ENCODE results near the gene DDX27. TPM values are rescaled to one million over a fixed set of nuclear protein-coding genes. Genes with fewer than 3 reads are reported as not detected.
A peak's percentile ranks its signal among the peaks of the same experiment; 100 is the strongest.
"Not testable (repeated sequence)": the region's sequence is repeated elsewhere in the genome, so short reads cannot be mapped to it uniquely, and the experiment has no call there.

Gene DDX27
- total and polyA plus RNA-seq, 3 donors from 2014 or later, result 53.3 to 58.3 (median 54.1) TPM

GRCh38 chr20:49183444-49183843 is 35.8 kb upstream of the DDX27 start:
- no peak for DNase-seq
- H3K27ac ChIP-seq, result no peak overlapping the region
- no peaks in the 10 kb centered on the region for H3K36me3 ChIP-seq (ENCODE audit: low read depth, missing control alignments)
- no peak overlapping the region for H3K4me3 ChIP-seq
- intact Hi-C loops (cut with DNase I; ENCODE audit: low total_unique reads), result no loop called here
- H3K27me3 ChIP-seq, result no peaks in the 10 kb centered on the region
- H3K4me1 ChIP-seq, result peaks cover 16% of the 10 kb centered on the region
- no peaks in the 10 kb centered on the region for H3K9me3 ChIP-seq
- TF ChIP-seq POLR2A (IDR thresholded peaks at IDR 0.05) (no peak), CTCF (IDR thresholded peaks at IDR 0.05) (no peak)
- WGBS, 2 donors, result 95 to 98% methylated on average over 3 of the region's 3 CpGs

GRCh38 chr20:49184084-49184501 is 35.1 kb upstream of the DDX27 start:
- DNase-seq; H3K27ac ChIP-seq; intact Hi-C loops (cut with DNase I; ENCODE audit: low total_unique reads); H3K36me3 ChIP-seq (ENCODE audit: low read depth, missing control alignments); H3K27me3 ChIP-seq; H3K4me3 ChIP-seq; H3K9me3 ChIP-seq: not testable (repeated sequence)
- WGBS, 2 donors, result 71 to 81% methylated on average over 5 of the region's 5 CpGs
- peaks cover 16% of the 10 kb centered on the region for H3K4me1 ChIP-seq

- 57 to 66% methylated on average over 3 of the region's 3 CpGs for WGBS, 2 donors
- no peak for DNase-seq
- Histone ChIP-seq H3K4me3 (no peak overlapping the region), H3K4me1 (peaks cover 16% of the 10 kb centered on the region), H3K27me3 (no peaks in the 10 kb centered on the region), H3K27ac (no peak overlapping the region), H3K36me3 (ENCODE audit: low read depth, missing control alignments) (no peaks in the 10 kb centered on the region), H3K9me3 (no peaks in the 10 kb centered on the region)
- TF ChIP-seq CTCF (IDR thresholded peaks at IDR 0.05) (no peak), POLR2A (IDR thresholded peaks at IDR 0.05) (no peak)
- intact Hi-C loops (cut with DNase I; ENCODE audit: low total_unique reads), result no loop called here
Observed at GRCh38 chr20:49184691-49185070, 34.5 kb upstream of the DDX27 start.

- no peak overlapping the region for H3K27ac ChIP-seq
- no peak for DNase-seq
- H3K9me3 ChIP-seq, result no peaks in the 10 kb centered on the region
- TF ChIP-seq CTCF (IDR thresholded peaks at IDR 0.05), result no peak
- no peak for TF ChIP-seq POLR2A (IDR thresholded peaks at IDR 0.05)
- H3K27me3 ChIP-seq, result no peaks in the 10 kb centered on the region
- WGBS, 2 donors, result 47 to 49% methylated on average over 6 of the region's 6 CpGs
- H3K4me3 ChIP-seq, result no peak overlapping the region
- intact Hi-C loops (cut with DNase I; ENCODE audit: low total_unique reads), result no loop called here
- H3K36me3 ChIP-seq (ENCODE audit: low read depth, missing control alignments), result no peaks in the 10 kb centered on the region
- H3K4me1 ChIP-seq, result peaks cover 16% of the 10 kb centered on the region
Observed at GRCh38 chr20:49185071-49185761, 34.0 kb upstream of the DDX27 start.

GRCh38 chr20:49186535-49187329 is 32.5 kb upstream of the DDX27 start:
- Histone ChIP-seq H3K27me3 (no peaks in the 10 kb centered on the region), H3K4me1 (peaks cover 16% of the 10 kb centered on the region), H3K9me3 (no peaks in the 10 kb centered on the region), H3K27ac (peak overlapping the region; percentile 73 to 86), H3K4me3 (peak overlapping the region; percentile 67 to 84), H3K36me3 (ENCODE audit: low read depth, missing control alignments) (no peaks in the 10 kb centered on the region)
- intact Hi-C loops (cut with DNase I; ENCODE audit: low total_unique reads), result no loop called here
- TF ChIP-seq POLR2A (IDR thresholded peaks at IDR 0.05), result no peak
- TF ChIP-seq CTCF (IDR thresholded peaks at IDR 0.05), result no peak
- DNase-seq, result peak; percentile 78
- 0% methylated on average over 19 of the region's 19 CpGs for WGBS, 2 donors
